GM21526 (cell line): Measurements from ENCODE around the gene MPC1.
"Not testable (repeated sequence)": the region's sequence is repeated elsewhere in the genome, so short reads cannot be mapped to it uniquely, and the experiment has no call there.

Experiments used
- ATAC-seq: cut with Tn5 transposase; IDR thresholded peaks from one replicate; pipeline ENCODE4 v1.9.1; 2021; ENCODE audit warnings: moderate library complexity; ENCODE audit not compliant: unreplicated experiment, low FRiP score

Gene MPC1

DNA sequence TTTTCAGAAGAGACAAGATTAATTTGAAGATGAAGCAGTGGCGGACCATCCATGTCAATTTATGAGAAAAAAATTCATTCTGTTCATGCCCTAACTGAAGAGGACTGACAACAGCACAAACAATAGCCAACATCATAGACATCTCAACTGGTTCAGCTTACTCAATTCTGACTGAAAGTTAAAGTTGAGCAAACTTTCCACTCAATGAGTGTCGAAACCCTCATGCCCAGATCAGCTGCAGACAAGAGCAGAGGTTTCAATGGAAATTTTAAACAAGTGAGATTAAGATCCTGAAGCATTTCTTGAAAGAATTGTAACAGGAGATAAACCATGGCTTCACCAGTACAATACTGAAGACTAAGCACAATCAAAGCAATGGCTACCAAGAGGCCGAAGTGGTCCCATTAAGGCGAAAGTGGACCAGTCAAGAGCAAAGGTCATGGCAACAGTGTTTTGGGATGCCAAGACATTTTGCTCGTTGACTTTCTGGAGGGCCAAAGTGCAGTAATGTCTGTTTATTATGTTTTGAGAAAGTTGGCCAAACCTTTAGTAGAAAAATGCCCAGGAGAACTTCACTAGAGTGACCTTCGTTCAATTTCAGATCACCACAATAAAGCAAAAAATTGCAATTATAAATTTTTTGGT, 34.3 kb downstream of the MPC1 start:
- ATAC-seq: no peak

DNA sequence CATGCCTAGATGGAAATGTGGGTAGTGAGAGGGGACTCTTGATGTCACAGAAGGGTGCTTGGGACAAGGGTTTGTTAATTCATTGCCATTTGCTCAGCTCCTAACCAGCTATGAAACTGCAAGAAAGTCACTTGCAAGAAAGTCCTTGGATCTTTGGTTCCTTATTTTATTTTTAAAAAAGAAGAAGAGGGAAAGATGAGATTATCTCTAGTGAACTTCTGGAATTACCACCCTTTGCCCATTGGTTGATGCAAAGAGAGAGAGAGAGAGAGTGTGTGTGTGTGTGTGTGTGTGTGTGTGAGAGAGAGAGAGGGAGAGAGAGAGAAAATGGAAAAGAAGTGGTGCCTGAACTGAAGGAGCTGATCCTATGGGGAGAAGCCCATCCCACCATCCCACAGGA, 35.8 kb downstream of the MPC1 start:
- no peak for ATAC-seq

DNA sequence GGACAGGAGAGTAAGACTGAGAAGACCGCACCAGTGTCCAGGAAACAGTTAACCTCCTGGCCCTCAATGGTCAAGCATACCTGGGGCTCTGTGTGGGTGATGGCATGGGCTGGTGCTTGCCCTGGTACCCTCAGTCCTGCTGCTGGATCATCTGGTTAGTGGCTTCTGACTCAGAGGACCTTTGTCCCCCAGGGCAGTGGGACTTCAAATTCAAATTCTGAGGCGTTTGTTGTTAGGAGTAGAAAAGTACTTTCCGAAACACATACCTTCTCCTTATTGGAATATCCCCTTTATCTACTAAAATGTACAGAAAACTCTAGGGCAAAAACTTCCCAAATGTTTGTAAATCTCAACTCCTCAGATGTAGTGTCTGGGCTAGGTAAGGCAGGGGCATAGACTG, 36.3 kb downstream of the MPC1 start:
- no peak for ATAC-seq

DNA sequence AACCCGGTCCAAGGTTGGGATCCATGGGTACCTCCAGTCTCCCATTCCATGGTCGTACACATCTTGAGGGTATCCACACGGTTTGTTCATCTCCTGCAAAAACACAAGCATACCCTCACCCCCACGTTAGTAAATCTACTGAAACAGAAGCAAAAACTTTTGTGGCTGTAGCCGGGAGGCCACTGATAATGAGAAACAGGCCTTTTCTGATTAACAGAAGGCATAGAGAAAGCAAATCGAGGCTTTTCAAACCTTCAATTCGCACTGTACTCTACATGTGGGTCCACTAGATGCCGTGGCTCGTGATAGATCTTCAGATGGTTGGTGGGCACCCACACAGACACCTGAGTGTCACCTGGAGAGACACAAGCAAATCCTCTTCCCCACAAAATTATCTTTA, 37.1 kb downstream of the MPC1 start:
- ATAC-seq: not testable (repeated sequence)

DNA sequence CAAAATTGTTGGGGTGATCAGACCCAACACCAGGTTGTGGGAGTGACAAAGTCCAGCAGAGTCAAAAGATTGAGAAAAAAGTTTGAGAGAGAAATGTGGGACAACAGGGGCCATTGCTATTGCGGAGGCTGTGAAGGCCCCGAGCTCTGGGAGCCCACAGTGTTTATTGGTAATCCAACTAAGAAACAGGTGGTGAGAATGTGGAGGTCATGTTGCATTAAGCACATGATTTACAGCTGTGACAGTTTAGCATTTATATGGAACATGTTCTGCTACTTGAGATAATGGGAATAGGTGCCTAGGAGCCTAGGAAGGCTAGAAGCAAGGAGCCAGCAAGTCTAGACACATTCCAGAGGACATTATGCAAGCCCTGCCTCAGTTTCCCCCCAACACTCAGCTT, 37.8 kb downstream of the MPC1 start:
- ATAC-seq: not testable (repeated sequence)

DNA sequence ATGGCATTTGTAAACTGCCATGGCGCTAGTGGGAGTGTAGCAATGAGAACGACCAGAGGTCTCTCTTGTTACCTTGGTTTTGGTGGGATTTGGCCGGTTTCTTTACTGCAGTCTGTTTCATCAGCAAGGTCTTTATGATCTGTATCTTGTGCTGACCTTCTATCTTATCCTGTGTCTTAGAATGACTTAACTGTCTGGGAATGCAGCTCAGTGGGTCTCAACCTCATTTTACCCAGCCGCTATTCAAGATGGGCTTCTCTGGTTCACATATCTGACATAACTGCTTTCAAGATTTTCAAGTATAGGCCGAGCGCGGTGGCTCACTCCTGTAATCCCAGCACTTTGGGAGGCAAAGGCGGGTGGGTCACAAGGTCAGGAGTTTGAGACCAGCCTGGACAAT, 38.5 kb downstream of the MPC1 start:
- ATAC-seq: no peak

DNA sequence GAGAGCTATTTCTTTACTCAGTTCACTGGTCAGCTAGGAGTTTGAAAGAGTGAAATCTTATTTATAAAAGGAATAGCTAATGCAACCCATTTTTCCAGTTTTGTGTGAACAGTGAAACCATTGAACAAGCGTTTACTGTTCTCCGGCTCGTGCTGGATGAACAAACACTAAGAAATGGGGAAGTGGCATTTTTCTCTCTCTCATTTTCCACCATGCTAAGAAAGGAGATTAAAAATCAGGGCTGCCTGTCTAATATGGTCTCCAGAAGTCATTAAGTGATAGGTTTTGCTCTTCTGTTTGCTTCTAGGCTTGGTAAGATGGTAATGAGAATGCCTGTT, 39.6 kb downstream of the MPC1 start:
- peak; percentile 41 for ATAC-seq

DNA sequence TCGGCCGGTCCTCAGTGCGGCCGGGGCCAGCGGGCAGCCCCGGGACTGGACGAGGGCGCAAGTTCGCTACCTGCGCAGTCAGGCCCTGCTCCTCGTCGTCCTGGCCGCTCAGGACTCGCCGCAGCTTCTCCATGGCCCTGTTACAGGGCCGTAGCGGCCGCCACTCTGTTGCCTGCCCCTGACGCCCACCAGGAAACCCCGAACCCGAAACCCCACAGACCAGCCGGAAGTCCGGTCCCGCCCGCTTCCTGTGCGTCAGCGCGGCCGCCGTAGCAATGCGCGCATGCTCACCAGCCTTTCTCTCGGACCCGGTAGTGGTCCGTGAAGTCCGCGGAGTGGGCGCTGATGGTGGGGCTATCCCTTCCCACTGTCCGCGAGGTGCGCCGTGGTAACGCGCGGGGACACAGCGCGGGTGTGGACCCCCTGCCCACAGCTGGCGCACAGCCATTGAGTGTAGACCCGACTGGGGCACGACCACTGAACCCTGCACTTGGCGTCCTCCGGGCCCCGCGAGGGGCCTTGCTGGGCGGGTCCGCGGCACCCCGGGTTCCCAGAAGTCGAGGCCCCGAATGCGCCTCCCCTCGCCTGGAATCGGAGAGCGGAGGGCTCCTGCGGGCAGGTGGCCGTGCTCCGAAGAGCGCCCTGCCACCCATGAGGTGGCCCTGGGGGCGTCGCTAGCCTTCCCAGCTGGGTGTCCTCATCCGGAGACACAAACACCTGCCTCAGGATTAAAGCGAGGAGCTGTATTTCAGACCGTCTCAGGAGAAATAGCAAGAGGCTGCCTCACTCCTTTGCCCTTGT, 40.2 kb downstream of the MPC1 start, which contains the start of gene SFT2D1:
TSS of gene SFT2D1 (minus strand) at position 197 of the 801 bp plus-strand sequence. CDS start at position 133, 64 bp downstream.
- peak; percentile 91 for ATAC-seq

DNA sequence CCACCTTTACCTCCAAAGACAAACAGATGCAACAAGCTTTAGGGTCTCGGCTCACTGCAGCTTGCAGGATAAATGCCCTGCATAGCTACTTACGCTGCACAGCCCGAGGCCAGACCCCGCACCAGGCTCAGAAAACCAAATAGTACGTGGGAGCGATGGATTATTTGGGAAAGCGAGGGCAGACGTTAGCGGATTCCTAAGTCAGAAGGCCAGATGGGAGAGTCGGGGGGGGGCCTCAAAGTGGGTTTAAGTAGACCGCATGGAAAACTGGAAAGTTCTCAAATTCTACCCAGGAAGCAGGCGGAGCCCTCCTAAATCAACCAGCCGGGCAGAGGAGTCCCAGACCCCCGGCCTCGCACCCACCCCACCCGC, 40.8 kb downstream of the MPC1 start:
- no peak for ATAC-seq

DNA sequence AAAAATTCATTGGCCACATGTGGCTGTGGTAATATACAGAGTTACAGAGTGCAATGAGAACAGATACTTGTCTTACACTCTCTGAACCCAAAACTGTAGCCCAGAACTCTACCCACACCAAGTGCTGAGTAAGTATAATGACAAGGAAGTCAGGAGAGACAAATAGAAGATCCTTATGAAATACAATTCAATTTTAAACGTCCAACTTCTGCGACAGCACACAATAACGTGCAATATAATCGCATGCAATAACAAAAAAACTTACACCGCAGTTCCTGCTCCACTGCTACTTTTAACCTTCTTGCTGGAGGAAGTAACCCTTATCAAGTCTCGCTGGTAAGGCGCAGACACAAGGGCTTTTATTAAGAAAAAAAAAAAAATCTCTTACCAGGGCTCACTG, 41.3 kb downstream of the MPC1 start:
- ATAC-seq: no peak

DNA sequence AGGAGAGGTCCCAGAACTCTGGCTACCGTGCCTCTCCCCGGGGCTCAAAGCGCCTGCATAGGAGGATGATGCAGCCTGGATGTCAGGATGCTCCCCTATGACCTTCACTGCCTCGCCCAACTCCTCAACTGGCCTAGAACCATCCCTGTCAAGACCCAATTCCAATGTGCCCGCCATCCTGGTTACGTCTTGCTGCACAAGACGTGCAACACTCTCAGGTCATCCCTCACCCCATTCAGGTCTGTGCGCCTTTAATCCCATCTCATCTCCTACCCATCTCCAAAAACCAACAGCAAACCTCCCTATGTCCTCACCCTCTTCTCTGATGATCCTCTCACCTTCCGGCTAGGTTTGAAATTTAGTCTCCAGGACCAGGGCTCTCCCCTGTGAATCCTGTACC, 43.9 kb downstream of the MPC1 start:
- ATAC-seq: no peak

DNA sequence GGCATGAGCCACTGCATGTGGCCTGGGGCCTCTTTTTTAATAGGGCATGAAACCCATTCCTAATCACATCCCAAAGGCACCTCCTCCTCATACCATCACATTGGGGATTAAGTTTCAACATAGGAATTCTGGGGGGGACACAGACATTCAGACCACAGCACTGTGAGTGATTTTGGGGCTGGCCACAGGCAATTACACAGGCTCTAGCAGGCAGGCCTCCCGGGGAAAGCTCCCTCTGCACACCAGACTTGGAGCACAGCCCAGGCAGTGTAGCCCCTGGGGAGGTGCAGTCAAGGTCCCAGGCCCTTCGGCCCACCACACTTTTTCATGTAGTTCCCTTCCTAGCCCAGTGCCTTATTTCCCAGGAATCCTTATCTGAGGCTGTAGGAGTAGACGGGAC, 45.9 kb downstream of the MPC1 start:
- no peak for ATAC-seq

DNA sequence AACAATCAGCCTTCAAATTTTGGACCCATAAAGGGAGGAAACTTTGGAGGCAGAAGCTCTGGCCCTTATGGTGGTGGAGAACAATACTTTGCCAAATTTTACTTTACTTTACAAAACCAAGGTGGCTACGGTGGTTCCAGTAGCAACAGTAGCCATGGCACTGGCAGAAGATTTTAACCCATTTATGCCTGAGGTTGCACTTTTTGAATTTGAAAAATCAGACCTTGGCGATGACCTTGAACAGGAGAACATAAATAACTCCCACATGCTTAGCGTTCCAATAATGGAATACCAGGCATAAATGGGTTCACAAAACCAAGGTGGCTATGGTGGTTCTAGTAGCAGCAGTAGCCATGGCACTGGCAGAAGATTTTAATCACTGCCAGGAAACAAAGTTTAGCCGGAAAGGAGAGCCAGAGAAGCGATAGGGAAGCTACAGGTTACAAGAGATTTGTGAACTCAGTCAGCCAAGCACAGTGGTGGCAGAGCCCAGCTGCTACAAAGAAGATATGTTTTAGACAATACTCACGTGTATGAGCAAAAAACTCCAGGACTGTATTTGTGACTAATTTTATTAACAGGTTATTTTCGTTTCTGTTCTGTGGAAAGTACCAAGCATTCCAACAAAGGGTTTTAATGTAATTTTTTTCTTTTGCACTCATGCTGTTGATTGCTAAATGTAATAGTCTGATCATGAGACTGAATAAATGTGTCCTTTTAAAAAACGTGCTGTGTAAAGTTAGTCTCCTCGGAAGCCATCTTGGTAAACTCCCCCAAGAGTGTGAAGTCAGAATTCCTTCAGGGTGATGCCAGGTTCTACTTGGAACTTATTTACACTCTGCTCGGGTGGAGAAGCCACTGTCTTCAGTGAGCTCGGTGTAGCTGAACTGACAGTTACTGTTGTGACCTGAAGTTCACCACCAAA, 47.1 kb downstream of the MPC1 start:
- ATAC-seq: no peak

DNA sequence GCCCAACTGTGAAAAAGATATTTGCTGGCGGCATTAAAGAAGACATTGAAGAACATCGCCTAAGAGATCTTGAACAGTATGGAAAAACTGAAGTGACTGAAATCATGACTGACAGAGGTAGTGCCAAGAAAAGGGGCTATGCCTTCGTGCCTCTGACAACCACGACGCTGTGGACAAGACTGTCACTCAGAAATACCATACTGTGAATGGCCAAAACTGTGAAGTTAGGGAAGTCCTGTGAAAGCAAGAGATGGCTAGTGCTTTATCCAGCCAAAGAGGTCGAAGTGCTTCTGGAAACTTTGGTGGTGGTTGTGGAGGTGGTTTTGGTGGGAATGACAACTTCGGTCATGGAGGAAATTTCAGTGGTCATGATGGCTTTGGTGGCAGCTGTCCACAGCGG, 47.9 kb downstream of the MPC1 start:
- ATAC-seq: no peak

DNA sequence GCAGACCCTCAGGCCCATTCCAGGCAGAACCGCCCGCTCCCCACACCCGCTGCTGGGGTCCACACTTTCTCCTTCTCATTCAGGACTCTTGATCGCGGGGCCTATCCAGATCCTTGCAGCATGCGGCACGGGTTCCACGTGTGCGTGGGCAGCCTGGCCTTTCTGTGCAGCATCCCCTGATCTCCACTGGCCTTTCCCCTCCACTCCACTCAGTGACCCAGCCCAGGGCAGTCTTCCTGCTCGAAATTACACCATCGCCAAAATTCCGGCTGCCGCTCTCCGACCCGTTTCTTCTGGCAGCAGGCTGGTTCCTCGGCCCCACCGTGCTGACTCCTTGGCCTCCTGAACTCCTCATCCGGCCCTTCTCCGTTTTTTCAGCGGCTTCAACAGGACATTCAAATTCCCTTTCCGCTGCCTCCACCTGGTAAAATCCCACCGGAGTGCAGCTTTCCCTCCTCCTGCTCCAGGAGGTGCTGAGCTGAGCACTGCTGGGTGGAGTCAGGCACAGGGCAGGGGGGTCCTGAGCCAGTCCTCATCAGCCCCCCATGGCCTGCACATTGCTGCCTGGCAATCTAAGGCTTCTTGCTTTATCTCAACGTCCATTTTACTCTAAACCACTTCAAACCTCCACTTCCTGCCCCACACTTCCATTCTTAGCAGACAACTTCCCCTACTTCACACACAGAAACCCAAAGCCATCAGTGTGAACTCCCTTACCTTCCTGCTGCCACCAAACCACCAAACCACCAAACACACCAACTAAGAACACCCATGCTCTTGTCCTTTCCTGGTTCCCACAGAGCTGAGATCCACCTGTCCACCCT, 49.4 kb downstream of the MPC1 start:
- peak; percentile 62 for ATAC-seq

DNA sequence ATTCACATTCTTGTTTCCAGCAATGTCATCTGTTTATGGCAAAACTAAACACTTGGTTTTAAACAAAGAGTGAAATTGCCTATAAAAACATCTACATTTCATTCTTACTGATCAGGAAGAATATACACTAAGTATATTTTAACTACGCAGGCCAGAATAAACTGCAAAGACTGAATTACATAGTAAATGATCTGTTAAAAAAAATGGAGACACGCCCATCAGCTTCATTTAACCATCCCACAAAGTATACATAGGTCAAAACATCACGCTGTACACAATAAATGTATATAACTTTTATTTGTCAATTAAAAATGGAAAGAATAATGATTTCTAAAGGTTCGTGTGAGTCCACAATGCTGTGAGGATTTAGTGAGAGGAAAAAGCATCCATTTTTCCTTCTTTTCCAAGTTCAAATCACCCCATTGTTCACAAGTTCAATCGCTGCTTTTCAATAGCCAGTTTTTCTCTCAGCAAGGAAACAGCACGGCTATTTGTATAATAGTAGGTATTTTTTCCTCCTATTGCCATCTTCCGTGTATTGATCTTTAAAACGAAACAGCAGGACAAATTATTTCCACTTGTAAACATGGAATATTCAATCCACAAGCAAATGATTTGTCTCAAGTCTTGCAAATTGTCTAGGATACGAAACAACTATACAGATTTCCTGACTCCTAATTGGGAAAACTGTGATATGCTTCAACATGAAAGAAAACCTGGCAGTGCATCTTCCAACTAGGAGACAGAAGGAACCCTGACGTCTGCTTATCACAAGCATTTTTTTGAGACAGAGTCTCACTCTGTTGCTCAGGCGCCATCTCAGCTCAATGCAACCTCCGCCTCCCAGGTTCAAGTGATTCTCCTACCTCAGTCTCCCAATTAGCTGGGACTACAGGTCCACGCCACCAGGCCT, 51.0 kb downstream of the MPC1 start:
- no peak for ATAC-seq

DNA sequence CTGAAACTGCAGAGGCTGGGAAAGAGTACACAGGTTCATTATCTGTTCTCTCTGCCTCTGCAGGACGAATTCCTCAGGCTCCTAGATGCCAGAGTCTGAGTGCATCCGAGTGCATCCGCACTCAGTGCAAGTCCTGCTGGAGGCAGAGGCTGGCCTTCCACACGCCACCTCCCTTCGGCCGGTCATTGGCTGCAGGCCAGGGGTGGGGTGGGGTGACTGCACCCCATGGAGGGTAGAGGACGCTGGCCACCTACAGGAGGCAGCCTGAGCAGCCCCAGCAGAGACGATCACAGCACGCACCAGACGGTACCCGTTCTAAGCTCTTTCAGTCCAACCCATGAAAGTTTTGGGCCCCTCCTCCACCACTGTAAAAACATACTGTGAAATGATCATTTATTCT, 52.1 kb downstream of the MPC1 start:
- ATAC-seq: no peak

DNA sequence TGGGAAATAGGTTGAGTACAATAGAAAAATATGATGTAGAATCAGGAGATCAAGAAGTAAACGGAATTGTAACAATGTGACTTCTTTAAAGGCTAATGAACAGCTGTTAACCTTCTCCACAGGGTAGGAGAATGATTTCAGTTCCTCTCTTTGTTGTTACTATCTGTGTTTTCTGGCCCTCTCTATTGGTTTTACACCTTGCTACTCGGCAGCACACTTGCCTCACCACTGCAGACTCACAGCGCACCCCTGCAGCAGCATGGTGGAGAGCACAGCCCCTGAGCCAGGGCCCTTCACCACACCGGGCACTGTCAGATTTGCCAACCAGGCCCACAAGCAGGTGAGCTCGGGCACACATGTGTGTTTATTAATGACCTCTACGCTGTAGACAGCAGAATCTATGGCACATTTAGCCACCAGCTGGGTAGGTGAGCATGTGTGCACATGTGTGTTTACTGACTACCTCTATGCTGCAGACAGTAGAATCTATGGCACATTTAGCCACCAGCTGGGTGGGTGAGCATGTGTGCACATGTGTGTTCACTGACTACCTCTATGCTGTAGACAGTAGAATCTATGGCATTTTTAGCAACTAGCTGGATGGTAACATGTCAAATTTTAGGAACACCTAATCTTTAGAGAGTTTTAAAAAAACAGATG, 57.2 kb downstream of the MPC1 start:
- peak; percentile 83 for ATAC-seq

DNA sequence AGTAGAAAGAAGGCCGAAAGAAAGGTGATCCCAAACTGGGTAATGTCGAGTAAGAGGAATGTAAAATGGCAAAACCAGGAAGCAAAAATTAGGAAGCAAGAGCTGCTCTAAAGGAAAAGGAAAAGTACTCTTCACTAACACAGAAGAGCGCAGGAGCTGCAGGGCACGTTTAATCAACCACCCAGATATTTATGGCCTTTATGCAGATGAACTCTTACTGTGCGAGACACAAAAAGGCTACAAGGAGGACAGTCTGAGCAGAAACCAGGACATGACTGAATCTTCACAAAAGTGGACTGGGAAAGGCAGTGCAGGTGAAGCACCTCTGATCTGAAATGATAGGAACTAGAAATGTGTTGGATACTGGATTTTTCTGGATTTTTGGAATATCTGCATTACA, 59.3 kb downstream of the MPC1 start:
- no peak for ATAC-seq
